Stimulated activated CD4-positive, alpha-beta T cell treated with anti-CD3 and anti-CD28 coated beads, Interleukin-12 subunit alpha, Interleukin-12 subunit beta, amount 100 ng/mL, for 48 hours (primary cell): ENCODE data around the gene PTPN1.

ENCODE experiments used
- DNase-seq, 3 donors: peaks; one replicate each; pipeline ENCODE4 v3.0.0-alpha.2; 2020; ENCODE audit warnings: low read depth in 2 of 3, low spot score in 1 of 3

PTPN1 gene

GRCh38 chr20:50630578-50631263 lies 120.5 kb downstream of the PTPN1 start:
- no peak for DNase-seq

- no peak for DNase-seq
These were observed 122.1 kb downstream of the PTPN1 start for GRCh38 chr20:50632236-50632635.

- no peak for DNase-seq
These were observed 122.5 kb downstream of the PTPN1 start for GRCh38 chr20:50632701-50633100.

GRCh38 chr20:50633361-50633760 lies 123.2 kb downstream of the PTPN1 start:
- DNase-seq: no peak

- DNase-seq: no peak
These were observed 124.0 kb downstream of the PTPN1 start for GRCh38 chr20:50634191-50634590.
